Measurements from ENCODE around the gene BAHD1.

Gene BAHD1

DNA sequence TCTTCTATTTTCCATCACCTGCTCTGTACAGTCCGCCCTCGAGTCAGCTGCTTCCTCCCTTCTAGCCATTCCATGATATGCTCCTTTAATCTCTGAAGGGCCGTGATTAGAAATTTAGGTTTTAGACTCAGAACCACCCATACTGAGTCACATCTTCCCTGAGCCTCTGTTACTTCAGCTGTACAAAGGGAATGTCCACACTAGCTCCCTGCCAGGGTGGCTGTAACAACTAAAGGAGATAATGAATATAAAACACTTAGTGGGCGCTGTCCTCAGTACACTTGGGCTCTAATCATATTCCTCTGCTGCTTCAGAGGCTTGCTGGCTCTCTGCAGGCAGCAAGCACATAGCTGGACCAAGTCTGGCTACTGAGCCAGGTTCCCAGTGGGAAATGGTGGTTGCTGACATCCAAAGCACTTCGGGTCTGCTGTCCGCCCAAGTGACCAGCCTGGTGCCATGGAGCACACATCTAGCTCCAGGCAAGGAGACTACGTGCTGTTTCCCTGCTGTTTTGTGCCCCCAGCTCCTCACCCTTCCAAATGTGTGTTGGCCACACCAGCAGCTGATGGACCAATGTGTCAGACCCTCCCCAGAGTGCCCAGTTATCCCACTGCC lies 29.1 kb downstream of the BAHD1 start:
- no peak for DNase-seq

DNA sequence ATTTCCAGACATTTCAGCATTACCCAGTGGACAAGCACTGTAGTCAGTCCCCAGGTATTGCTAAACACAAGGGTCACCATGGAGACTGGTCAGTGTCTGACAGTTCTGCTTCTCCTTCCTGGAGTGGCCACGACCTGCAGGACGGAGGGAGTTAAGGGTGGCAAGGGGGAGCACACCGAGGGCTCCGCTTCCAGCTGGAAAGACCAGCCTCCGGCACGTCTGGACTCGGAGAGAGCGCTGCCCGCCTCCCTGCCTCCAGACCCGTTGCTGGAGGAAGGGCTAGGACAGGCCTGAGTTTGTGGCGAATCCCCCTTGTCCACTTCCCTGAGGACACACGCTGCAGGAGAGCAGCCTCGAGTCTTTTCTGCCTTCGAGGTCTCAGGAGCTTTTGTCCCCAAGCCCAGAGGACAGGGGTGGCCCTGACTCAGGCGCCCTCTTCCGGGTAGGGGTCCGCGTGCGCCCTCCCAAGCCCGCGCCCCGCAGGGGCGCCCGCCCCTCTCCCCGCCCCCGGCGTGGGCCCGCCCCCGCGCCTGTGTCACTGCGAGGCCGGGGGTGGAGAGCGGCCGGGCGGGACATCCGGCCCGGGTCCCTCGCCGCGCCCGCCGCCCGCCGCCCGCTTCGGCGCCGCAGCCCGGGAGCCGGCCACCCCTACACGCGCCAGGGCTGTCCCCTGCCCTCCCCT lies 29.8 kb downstream of the BAHD1 start, which contains the start of gene CHST14:
Gene CHST14, plus strand, starts transcription at position 562 of the 682 bp plus-strand sequence. CDS start 230 bp downstream, outside the sequence.
- peak; percentile 87 for DNase-seq

DNA sequence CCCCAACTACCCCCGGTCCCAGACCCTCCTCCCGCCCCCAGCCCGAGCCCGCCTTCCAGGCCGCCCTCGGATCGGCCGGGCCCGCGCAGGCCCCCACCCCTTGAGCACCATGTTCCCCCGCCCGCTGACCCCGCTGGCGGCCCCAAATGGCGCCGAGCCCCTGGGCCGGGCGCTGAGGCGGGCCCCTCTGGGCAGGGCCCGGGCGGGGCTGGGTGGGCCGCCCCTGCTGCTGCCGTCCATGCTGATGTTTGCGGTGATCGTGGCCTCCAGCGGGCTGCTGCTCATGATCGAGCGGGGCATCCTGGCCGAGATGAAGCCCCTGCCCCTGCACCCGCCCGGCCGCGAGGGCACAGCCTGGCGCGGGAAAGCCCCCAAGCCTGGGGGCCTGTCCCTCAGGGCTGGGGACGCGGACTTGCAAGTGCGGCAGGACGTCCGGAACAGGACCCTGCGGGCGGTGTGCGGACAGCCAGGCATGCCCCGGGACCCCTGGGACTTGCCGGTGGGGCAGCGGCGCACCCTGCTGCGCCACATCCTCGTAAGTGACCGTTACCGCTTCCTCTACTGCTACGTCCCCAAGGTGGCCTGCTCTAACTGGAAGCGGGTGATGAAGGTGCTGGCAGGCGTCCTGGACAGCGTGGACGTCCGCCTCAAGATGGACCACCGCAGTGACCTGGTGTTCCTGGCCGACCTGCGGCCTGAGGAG lies 30.5 kb downstream of the BAHD1 start:
- peak; percentile 70 for DNase-seq

DNA sequence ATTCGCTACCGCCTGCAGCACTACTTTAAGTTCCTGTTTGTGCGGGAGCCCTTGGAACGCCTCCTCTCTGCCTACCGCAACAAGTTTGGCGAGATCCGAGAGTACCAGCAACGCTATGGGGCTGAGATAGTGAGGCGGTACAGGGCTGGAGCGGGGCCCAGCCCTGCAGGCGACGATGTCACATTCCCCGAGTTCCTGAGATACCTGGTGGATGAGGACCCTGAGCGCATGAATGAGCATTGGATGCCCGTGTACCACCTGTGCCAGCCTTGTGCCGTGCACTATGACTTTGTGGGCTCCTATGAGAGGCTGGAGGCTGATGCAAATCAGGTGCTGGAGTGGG lies 31.0 kb downstream of the BAHD1 start:
- DNase-seq = no peak

DNA sequence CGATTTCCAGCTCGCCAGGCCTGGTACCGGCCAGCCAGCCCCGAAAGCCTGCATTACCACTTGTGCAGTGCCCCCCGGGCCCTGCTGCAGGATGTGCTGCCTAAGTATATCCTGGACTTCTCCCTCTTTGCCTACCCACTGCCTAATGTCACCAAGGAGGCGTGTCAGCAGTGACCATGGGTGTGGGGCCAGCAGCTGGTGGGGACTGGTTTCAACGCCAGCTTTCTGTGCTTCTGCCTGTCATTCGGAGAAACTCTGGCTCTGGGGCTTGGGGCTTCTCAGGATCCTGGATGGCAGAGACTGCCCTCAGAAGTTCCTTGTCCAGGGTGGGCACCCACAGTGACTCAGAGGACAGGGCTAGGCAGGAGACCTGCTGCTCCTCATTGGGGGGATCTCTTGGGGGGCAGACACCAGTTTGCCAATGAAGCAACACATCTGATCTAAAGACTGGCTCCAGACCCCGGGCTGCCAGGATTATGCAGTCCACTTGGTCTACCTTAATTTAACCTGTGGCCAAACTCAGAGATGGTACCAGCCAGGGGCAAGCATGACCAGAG lies 31.5 kb downstream of the BAHD1 start:
- DNase-seq = peak; percentile 15

DNA sequence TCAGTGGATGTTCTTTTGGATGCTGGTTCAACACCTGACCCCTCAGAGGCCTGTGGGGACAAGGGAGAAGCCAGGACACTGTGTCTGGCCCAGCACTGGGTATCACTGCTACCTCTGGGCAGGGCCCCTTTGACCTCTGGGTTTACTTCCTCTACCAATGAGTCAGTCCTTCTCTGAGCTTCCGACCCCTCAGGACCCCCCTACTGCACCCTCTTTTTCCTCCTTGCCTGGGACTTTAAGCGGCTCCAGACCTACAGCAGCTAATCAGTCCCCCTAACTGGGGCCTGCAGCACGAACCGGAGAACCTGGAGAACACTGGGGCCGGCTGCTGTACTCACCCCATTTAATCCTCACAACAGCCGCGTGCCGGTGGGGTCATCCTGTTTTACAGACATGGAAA lies 33.8 kb downstream of the BAHD1 start:
- DNase-seq = no peak

DNA sequence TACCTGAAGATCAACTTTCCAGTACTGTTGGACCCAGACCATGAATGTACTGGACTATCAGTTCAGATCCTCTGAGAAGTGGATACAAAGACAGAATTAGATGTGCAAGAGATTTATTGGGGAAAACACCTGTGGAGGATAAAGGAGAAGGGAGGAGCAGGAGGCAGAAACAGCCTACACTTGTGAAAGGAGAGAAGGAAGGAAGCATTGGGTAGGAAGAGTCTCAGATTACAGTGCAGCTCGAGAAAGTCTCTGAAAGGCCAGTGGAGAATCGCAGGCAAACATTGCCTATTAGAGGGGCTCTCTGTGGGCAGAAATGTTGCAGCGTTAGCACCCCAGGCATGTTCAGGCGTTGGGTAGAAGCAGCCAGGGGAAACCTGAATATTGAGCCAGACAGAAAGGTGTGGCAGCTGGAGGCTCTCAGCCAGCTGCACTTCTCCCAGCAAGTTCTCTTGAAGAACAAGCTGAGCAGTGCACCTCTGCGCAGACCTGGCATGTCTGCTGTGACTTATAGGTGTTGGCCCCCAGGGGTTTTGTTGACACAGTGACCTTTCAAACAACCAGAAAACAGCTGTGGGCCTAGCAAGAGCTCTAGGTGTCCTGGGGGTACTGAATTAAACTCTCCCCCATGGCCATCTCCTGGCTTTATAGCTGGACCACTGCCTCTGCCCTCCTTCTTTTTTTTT lies 37.0 kb downstream of the BAHD1 start:
- DNase-seq = no peak

DNA sequence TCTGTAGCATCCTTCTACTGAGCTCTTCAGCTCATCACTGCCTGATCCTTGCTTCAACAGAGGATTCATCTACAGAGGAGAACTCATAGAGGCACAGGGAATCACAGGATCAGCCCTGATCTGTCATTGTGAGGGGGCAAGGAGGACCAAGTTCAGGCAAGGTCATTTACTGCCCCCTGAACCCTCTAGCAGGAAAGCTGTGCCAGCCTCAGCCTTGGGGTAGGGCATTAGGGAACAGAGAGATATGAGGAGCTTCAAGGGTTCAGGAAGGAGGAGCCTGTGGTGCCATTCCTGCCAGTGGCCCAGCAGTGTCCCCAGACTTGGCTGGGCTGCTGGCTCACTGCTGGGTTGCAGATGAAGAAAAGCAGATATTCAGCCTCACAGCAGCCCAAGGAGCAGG lies 38.3 kb downstream of the BAHD1 start:
- DNase-seq = no peak

DNA sequence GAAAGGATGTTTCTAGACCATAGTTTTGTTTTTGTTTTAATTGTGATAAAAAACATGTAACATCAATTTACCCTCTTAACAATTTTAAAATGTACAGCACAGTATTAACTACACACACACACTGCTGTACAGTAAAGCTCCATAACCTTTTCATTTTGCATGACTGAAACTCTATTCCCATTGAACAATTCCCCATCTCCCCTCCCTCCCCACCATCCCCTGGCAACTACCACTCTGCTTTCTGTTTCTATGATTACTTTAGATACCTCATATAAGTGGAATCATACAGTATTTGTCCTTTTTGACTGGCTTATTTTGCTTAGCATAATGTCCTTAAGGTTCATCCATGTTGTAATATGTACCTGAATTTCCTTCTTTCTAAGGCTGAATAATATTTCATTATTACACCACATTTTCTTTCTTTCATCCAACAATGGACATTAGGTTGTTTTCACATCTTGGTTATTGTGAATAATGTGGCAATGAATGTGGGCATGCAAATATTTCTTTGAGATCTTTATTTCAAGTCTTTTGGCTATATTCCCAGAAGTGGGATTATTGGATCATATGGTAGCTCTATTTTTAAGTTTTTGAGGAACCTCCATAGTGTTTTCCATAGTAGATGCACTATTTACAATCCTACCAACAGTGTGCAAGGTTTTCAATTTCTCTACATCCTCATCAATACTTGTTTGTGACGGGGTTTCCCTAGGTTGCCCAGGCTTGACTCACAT lies 40.8 kb downstream of the BAHD1 start:
- DNase-seq = peak; percentile 37

DNA sequence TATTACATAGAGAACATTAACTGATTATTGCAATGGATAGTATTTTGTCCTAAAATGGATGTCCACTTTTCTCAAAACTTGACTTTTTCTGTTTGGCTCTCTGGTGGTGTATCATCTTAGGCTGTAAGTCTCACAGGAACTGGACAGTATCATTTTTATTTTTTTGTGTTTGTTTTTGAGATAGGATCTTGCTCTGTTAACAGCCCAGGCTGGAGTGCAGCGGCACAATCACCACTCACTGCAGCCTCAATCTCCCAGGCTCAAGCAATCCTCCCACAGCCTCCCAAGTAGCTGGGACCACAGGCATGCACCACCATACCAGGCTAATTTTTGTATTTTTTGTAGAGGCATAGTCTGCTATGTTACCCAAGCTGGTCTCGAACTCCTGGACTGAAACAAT lies 43.2 kb downstream of the BAHD1 start:
- no peak for DNase-seq

DNA sequence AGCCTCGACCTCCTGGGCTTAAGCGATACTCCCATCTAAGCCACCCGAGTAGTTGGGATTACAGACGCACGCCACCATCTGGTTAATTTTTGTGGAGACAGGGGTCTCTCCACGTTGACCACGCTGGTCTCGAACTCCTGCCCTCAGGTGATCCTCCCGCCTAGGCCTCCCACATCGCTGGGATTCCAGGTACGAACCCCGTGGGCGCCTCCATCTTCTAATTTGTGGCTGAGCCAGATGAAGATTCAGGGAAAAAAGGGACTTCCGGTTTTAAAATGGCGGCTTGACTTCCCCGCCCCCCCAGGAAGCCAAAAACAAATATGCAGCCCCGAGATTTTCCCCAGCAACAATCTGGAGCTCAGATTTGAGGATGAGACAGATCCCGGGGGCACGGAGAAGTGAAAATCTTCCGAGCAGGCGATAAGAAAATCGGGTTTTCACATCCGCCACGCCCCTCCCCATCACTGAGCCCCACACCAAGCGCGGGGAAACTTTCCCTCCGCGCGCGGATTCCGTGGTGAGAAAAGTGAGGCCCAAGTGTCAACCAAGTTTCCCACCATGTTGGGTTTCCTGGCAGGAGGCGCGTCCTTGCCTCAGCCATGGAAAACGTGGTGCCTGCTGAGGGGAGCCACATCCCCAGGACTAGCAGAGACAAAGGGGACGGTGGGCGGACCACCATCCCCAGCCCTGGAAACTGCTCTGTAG lies 45.5 kb downstream of the BAHD1 start:
- DNase-seq = no peak

DNA sequence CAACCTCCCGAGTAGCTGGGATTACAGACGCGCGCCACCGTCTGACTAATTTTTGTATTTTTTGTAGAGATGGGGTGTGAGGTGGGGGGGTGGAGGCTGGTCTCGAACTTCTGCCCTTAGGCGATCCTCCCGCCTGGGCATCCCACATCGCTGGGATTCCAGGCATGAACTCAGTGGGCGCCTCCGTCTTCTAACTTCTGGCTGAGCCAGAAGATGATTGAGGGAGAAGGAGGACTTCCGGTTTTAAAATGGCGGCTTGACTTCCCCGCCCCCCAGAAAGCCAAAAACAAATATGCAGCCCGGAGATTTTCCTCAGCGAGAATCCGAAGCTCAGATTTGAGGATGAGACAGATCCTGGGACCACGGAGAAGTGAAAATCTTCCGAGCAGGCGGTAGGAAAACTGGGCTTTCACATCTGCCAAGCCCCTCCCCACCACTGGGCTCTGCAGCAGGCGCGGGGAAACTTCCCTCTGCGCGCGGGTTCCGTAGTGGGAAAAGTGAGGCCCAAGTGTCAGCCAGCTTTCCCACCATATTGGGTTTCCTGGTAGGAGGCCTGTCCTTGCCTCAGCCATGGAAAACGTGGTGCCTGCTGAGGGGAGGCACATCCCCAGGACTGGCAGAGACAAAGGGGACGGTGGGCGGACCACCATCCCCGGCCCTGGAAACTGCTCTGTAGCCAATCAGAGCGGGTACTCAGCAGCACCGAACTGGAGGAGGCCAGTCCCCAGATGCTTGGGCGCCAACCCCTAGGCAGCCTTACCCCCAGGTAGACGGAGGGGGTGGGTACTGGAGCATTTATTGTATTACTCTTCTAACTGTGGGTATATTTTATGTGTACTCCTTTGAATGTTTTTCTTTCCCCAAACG lies 47.3 kb downstream of the BAHD1 start:
- no peak for DNase-seq

DNA sequence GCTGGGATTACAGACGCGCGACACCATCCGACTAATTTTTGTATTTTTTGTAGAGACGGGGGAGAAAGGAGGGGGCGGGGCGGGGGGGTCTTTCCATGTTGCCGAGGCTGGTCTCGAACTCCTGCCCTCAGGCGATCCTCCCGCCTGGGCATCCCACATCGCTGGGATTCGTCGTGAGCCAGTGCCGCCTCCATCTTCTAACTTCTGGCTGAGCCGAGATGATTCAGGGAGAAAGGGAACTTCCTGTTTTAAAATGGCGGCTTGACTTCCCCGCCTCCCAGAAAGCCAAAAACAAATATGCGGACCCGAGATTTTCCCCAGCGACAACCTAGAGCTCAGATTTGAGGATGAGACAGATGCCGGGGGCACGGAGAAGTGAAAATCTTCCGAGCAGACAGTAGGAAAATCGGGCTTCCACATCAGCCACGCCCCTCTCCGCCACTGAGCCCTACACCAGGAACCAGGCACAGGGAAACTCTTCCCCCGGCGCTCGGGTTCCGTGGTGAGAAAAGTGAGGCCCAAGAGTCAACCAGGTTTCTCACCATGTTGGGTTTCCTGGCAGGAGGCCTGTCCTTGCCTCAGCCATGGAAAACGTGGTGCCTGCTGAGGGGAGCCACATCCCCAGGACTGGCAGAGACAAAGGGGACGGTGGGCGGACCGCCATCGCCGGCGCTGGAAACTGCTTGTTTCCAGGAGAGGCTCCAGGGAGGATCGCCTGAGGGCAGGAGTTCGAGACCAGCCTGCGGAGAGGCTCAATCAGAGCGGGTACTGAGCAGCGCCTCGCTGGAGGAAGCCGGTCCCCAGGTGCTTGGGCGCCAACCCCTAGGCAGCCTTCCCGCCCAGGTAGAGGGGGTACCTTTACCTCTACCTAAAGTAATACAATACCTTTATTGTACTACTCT lies 48.8 kb downstream of the BAHD1 start:
- DNase-seq = no peak

DNA sequence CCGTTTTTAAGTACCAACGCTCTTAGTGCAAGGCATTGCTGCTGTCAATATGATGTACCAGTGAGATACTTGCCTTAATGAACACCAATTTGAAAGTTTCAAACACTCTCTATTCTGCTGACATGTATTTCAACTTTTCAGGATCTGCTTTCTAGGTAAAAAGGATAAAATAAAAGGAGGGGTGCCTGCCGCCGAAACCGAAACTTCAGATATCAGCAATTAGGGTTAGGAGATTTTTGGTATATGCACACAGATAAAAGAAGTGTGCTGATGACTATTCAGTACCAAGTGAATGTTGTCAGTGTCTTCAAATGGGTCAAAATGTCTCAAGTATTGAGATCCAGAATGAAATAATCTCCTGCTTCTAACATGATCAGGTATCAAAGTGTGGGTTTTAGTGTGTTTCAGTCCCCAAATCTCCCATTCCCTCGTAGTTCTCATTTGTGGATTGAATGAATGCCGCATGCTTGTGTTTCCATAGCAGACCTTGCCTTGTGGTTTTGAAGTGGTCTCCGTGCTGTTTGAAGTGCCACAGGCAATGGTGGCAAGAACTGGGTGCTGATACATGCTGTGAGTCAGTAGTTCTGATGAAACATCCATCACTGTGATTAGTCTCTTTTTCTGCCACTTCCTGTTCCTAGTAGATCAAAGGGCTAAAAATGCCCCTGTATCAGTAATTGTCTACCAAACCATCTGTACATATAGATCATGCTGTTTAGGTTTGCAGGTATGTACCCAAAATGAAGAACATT lies 52.5 kb downstream of the BAHD1 start:
- no peak for DNase-seq

DNA sequence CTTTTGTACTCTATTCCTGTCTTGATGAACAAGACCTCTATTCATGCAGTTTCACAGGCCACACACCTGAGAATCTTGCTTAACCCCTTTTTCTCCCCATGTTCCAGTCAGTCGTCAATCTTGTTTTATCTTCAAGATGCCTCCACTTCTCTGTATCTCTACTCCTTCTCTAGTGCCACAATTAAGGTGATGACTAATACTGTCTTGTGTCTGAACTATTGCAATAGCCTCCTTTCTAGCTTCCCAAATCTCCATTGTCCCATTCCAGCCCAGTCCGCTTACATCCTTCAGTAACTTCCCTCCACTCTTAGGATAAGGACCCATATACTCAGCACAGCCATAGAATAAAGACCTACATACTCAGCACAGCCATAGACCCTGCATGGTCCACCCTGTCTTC lies 54.8 kb downstream of the BAHD1 start:
- DNase-seq = no peak

DNA sequence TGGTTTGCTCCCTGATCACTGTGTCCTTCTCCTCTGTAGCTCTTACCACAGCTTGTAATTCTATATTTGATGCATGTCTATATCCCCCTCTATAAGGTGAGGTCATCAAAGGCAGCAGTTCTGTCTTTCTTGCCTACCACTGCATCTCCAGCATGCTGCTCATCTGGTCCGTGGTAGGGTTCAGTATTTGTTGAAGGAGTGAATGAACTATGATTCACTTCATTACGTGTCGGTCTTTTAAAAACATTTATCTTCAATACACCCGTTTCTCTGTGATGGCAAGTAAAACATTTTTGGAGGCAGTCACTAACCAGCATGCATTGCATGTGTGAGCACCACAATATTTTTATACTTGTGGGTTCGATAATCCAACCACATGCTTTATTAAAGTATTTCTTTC lies 57.7 kb downstream of the BAHD1 start:
- DNase-seq = no peak

DNA sequence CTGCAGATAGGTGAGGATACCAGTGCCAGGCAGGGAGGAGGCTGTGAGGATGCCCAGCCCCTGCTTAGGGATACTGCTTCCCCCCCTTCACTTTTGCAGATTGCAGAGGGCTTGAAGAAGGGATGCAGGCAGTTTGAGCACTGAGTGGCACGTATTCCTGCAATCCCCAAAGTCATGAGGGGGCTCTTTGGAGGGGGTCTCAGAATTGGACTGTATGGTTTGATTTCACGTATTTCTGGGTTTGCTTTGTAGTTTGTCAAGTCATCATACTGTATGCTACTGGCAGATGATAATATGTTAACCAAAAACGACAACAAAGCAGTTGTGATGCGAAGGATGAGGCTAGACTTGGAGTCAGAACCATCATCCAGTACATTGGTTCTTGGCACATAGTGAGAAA lies 58.1 kb downstream of the BAHD1 start:
- no peak for DNase-seq

DNA sequence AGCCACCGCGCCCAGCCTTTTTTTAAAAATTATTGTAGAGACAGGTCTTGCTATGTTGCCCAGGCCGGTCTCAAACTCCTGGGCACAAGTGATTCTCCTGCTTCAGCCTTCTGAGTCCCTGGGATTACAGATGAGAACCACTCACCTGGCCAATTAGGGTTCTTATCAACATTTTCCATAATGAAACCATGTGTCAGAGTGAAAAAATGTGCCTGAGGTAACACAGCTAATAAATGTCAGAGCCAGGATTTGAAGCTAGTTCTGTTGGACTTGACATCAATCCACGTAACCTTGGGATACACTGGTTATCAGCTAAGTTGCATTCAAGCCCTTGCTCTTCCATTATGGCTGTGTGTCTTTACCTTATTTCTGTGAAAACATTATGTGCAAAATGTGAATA lies 59.2 kb downstream of the BAHD1 start:
- no peak for DNase-seq
